ENCODE measurements around the gene DPPA5. TPM values are rescaled to one million over a fixed set of nuclear protein-coding genes. Genes with fewer than 3 reads are reported as not detected.

Gene DPPA5
- total and polyA plus RNA-seq, 2 of the 13 experiments (the other 11 are each of a cell fraction or from before 2014, with no cell fraction given), result not detected

DNA sequence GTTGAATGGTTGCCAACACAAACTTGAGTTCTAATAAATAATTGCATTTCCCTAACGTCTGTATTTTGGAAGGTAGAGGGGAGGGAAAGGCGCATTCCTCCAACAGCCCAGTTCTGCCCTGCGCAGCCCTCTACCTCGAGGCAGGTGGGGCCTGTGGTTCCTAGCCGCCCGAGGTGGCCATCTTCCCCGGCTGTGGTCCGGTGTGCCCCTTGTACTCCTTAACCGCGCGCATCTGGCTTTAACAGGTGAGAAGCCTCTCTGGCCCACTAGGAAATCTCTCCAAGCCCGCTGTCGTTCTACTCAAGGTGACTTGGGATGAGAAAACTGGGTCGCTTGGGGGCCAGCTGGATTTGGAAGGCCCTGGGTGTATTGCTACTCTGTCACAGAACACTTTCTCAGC, 10.0 kb upstream of the DPPA5 start:
- no peaks in the 10 kb centered on the region for H3K4me1 ChIP-seq (ENCODE audit: insufficient read depth, low read length)
- no peak for DNase-seq (ENCODE audit: low spot score)
- no TSS peak for BruUV-seq (replicated peaks)
- H3K27ac ChIP-seq (ENCODE audit: extremely low read length, insufficient read depth, low read length), result no peak overlapping the region
- no peak for FAIRE-seq
- no peaks in the 10 kb centered on the region for H3K79me2 ChIP-seq (ENCODE audit: insufficient read depth, low read length)
- H3K36me3 ChIP-seq (replicated peaks in 1 of 2; ENCODE audit: control insufficient read depth in 1 of 2, insufficient read depth in 2 of 2, low read length in 2 of 2), result no peaks in the 10 kb centered on the region
- CTCF ChIA-PET (ENCODE audit: low intra/inter-chr PET ratio, low total read pairs), result no interaction called here
- H3K4me2 ChIP-seq (ENCODE audit: low read depth, low read length), result no peak overlapping the region
- no peak for ATAC-seq
- H3K4me3 ChIP-seq (replicated peaks in 1 of 3; ENCODE audit: insufficient read depth in 1 of 3, low read depth in 2 of 3, low read length in 3 of 3), result no peak overlapping the region
- no peak overlapping the region for H2AFZ ChIP-seq (ENCODE audit: low read length)
- peaks cover 0 to 28% of the 10 kb centered on the region in 2 experiments; a peak in 2 of 5 replicates for H3K27me3 ChIP-seq (ENCODE audit: control insufficient read depth in 1 of 2, insufficient read depth in 2 of 2, low read length in 2 of 2)
- 63% methylated on average over 13 of the region's 14 CpGs for WGBS (ENCODE audit: low lambda C conversion rate)
- in situ Hi-C loops (cut with HindIII; ENCODE audit: extremely low pct_ligation_motif_present, low pct_unique_long_range_greater_than_20kb), result no loop called here
- no peak overlapping the region for H3K9ac ChIP-seq (ENCODE audit: insufficient read depth, low read depth, low read length)
- POLR2A ChIA-PET, result no interaction called here
- intact Hi-C loops (cut with micrococcal nuclease; ENCODE audit: unreplicated experiment), result no loop called here
- no peaks in the 10 kb centered on the region for H3K9me3 ChIP-seq (ENCODE audit: low read length)
- H4K20me1 ChIP-seq (ENCODE audit: insufficient read depth, low read length), result no peaks in the 10 kb centered on the region
- TF ChIP-seq ZNF543 (CRISPR knock-in tag; IDR thresholded peaks at IDR 0.05) (no peak), ZBTB39 (CRISPR knock-in tag; IDR thresholded peaks at IDR 0.05) (no peak), NCOR1 (IDR thresholded peaks at IDR 0.05; ENCODE audit: borderline replicate concordance, low read length) (no peak), SIX4 (CRISPR knock-in tag; IDR thresholded peaks at IDR 0.05) (no peak), ZSCAN29 (CRISPR knock-in tag; conservative IDR thresholded peaks at IDR 0.05) (no peak), FOXA1 (IDR thresholded peaks at IDR 0.05) (no peak), FOXA1 (CRISPR knock-in tag; IDR thresholded peaks at IDR 0.05) (no peak), SIN3B (IDR thresholded peaks at IDR 0.05; ENCODE audit: low read length) (no peak), AKAP8 (CRISPR knock-in tag; IDR thresholded peaks at IDR 0.05) (no peak), MAF1 (CRISPR knock-in tag; IDR thresholded peaks at IDR 0.05; ENCODE audit: borderline replicate concordance) (no peak), SMAD1 (CRISPR knock-in tag; IDR thresholded peaks at IDR 0.05; ENCODE audit: borderline replicate concordance, low read depth) (no peak), KLF6 (CRISPR knock-in tag; IDR thresholded peaks at IDR 0.05) (no peak), MAFK (conservative IDR thresholded peaks at IDR 0.05 in 1 of 2, IDR thresholded peaks at IDR 0.05 in 1 of 2; ENCODE audit: low read length in 2 of 2) (no peak), ZNF619 (CRISPR knock-in tag; IDR thresholded peaks at IDR 0.05) (no peak), ZNF816 (CRISPR knock-in tag; IDR thresholded peaks at IDR 0.05; ENCODE audit: borderline replicate concordance) (no peak), HNF4G (IDR thresholded peaks at IDR 0.05; ENCODE audit: borderline replicate concordance, low read depth, low read length) (no peak), HNF4G (CRISPR knock-in tag; IDR thresholded peaks at IDR 0.05; ENCODE audit: borderline replicate concordance, low read depth) (no peak), KLF9 (CRISPR knock-in tag; IDR thresholded peaks at IDR 0.05; ENCODE audit: low read depth) (no peak), ZFP36 (IDR thresholded peaks at IDR 0.05; ENCODE audit: borderline replicate concordance, low read depth, low read length, partially characterized antibody) (no peak)
- TF ChIP-seq, protein P1, sequence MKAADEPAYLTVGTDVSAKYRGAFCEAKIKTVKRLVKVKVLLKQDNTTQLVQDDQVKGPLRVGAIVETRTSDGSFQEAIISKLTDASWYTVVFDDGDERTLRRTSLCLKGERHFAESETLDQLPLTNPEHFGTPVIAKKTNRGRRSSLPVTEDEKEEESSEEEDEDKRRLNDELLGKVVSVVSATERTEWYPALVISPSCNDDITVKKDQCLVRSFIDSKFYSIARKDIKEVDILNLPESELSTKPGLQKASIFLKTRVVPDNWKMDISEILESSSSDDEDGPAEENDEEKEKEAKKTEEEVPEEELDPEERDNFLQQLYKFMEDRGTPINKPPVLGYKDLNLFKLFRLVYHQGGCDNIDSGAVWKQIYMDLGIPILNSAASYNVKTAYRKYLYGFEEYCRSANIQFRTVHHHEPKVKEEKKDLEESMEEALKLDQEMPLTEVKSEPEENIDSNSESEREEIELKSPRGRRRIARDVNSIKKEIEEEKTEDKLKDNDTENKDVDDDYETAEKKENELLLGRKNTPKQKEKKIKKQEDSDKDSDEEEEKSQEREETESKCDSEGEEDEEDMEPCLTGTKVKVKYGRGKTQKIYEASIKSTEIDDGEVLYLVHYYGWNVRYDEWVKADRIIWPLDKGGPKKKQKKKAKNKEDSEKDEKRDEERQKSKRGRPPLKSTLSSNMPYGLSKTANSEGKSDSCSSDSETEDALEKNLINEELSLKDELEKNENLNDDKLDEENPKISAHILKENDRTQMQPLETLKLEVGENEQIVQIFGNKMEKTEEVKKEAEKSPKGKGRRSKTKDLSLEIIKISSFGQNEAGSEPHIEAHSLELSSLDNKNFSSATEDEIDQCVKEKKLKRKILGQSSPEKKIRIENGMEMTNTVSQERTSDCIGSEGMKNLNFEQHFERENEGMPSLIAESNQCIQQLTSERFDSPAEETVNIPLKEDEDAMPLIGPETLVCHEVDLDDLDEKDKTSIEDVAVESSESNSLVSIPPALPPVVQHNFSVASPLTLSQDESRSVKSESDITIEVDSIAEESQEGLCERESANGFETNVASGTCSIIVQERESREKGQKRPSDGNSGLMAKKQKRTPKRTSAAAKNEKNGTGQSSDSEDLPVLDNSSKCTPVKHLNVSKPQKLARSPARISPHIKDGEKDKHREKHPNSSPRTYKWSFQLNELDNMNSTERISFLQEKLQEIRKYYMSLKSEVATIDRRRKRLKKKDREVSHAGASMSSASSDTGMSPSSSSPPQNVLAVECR (CRISPR knock-in tag; IDR thresholded peaks at IDR 0.05; ENCODE audit: borderline replicate concordance), result no peak

Measured in HepG2 (cell line).